Kidney epithelial cell (primary cell): ENCODE measurements around the gene FAM210A. TPM values are rescaled to one million over a fixed set of nuclear protein-coding genes. Genes with fewer than 3 reads are reported as not detected.

Source experiments
- DNase-seq: peaks from one replicate; pipeline ENCODE4 v3.0.0-alpha.2; 2010; ENCODE audit warnings: low read depth
- H3K27me3 ChIP-seq: 2 replicates; pipeline ENCODE4 v1.6.0; 2011; ENCODE audit warnings: low read length; ENCODE audit not compliant: control insufficient read depth, insufficient read depth
- H3K36me3 ChIP-seq: 2 replicates; pipeline ENCODE4 v1.5.1; 2011; ENCODE audit warnings: low read length; ENCODE audit not compliant: control insufficient read depth, insufficient read depth
- H3K4me3 ChIP-seq: 2 replicates; pipeline ENCODE4 v1.5.1; 2011; ENCODE audit warnings: low read depth, mild to moderate bottlenecking, control low read depth, low read length
- total RNA-seq: library from RNA; depleted of rRNA; stranded (reverse); fragments of >200 nt; gene quantifications from 2 replicates; pipeline ENCODE4 v1.2.3, GENCODE V29; 2015
- TF ChIP-seq, protein P1 (sequence below): IDR thresholded peaks from 2 replicates; pipeline ENCODE4 v1.5.1; 2011; ENCODE audit warnings: mild to moderate bottlenecking, moderate library complexity, low read length, control low read depth, inconsistent platforms; ENCODE audit not compliant: insufficient read depth, poor library complexity, severe bottlenecking

The FAM210A gene
- total RNA-seq, 1 donor from 2014 or later: 13.6 TPM

DNA sequence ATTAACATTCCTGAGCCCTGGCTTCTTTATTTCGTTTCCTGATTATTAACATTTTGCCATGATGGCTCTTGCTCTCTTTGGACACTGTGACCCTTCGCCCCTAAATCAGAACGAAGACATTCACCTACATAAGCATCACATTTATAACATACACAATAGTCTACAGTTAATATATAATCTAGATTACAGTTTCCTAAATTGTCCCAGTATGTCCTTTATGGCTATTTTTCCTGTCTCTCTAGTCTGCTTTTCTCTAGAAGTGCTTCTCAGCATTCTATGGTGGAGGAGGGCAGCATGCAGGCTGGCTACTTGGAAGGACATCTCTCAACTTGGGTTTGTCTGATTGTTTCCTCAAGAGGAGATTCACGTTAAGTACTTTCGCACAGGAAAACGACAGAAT is 49.9 kb downstream of the FAM210A start:
- no peak overlapping the region for H3K4me3 ChIP-seq
- no peak for DNase-seq
- no peaks in the 10 kb centered on the region for H3K36me3 ChIP-seq
- TF ChIP-seq, protein P1, sequence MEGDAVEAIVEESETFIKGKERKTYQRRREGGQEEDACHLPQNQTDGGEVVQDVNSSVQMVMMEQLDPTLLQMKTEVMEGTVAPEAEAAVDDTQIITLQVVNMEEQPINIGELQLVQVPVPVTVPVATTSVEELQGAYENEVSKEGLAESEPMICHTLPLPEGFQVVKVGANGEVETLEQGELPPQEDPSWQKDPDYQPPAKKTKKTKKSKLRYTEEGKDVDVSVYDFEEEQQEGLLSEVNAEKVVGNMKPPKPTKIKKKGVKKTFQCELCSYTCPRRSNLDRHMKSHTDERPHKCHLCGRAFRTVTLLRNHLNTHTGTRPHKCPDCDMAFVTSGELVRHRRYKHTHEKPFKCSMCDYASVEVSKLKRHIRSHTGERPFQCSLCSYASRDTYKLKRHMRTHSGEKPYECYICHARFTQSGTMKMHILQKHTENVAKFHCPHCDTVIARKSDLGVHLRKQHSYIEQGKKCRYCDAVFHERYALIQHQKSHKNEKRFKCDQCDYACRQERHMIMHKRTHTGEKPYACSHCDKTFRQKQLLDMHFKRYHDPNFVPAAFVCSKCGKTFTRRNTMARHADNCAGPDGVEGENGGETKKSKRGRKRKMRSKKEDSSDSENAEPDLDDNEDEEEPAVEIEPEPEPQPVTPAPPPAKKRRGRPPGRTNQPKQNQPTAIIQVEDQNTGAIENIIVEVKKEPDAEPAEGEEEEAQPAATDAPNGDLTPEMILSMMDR: no peak
- H3K27me3 ChIP-seq: no peaks in the 10 kb centered on the region

DNA sequence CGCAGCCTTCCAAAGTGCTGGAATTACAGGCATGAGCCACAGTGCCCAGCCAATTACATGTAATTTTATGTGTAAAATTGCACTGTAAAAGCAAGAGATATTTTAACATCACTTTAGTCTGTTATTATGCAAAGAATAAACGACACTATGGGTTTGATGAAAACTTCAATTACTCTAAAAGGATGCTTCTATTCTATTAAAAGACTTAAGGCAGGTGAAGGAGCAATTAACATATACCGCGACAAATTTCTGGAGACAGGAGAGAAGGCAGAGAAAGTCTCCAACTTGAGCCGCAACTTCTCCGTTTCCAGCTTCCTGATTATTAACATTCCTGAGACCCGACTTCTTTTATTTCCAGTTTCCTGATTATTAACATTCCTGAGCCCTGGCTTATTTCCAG is 53.7 kb downstream of the FAM210A start:
- Histone ChIP-seq H3K27me3 (no peaks in the 10 kb centered on the region), H3K36me3 (no peaks in the 10 kb centered on the region), H3K4me3 (no peak overlapping the region)
- TF ChIP-seq, protein P1: no peak
- no peak for DNase-seq

DNA sequence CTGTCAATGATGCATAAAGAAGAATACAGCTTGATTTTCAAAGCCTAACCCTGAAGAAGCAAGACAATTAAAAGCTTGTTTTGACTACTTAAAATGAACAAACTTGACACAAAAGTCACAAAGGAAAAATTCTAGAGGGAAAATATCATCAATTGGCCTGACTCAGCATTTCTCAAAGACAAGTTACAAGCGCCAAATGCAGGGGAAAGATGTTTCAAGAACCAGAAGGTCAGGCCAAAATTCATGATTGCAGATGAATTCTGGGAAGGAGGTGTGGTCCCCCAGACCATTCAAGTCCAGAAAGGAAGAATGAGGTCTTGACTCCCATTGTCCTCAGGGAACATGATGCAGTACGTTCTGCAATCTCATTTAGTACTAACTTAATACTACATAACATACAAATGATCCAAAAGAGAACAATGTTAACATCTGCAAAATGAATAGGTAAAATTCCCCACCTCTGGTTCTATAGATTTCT is 64.5 kb downstream of the FAM210A start:
- TF ChIP-seq, protein P1: no peak
- Histone ChIP-seq H3K36me3 (no peaks in the 10 kb centered on the region), H3K27me3 (no peaks in the 10 kb centered on the region), H3K4me3 (no peak overlapping the region)
- DNase-seq: no peak

DNA sequence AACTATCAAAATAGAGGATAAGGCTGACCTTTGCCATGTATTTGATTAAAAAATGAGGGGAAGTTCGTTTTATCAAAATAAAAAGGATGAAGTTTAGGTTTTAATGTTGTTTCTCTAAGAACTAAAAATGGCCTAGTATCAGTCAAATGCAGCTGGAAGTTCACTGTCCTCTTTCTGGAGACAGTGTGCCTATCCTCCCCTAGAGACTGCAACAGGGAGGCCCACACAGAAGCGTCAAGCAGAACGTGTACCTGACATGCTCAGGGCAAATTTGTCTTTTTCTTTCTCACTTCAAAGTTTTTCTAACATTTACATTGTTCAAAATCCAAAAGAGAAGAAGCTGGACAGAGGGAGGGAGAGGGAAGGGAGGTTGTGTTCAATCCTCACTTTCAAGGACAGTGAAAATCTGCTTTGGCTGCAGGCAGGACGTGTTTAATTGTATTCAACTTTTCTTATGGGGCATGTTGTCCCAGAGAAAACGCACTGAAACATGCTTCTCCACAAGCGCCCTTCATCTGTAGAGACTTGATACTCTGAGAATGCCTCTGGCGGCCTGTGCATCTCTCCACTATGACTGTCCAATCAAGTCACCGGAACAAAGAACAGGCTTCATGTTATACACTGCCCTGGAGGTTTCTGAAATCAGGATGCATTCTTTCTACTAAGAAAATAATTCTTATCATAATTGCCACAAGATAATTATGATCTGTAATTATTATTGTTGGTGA is 65.1 kb downstream of the FAM210A start:
- Histone ChIP-seq H3K27me3 (no peaks in the 10 kb centered on the region), H3K36me3 (no peaks in the 10 kb centered on the region), H3K4me3 (no peak overlapping the region)
- TF ChIP-seq, protein P1: no peak
- DNase-seq: no peak

DNA sequence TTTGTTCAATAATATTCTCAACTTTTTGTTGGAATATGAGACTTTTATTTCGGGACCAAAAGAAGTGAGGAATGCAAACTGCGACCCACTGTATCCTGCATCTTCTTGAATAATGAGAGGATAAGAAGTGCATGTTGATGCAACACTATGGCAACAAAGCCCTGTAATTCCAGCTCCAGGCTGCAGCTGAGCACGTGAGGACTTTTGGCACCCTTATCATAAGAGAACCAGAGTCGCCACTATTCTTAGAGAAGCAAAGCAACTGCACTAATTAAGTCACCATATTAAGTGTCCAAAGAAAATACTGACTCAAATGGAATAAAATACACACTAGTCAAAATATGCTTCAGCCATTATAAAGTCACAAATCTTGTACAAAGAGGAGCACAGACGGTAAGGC is 65.8 kb downstream of the FAM210A start:
- Histone ChIP-seq H3K36me3 (no peaks in the 10 kb centered on the region), H3K27me3 (no peaks in the 10 kb centered on the region), H3K4me3 (no peak overlapping the region)
- no peak for DNase-seq
- TF ChIP-seq, protein P1: no peak

DNA sequence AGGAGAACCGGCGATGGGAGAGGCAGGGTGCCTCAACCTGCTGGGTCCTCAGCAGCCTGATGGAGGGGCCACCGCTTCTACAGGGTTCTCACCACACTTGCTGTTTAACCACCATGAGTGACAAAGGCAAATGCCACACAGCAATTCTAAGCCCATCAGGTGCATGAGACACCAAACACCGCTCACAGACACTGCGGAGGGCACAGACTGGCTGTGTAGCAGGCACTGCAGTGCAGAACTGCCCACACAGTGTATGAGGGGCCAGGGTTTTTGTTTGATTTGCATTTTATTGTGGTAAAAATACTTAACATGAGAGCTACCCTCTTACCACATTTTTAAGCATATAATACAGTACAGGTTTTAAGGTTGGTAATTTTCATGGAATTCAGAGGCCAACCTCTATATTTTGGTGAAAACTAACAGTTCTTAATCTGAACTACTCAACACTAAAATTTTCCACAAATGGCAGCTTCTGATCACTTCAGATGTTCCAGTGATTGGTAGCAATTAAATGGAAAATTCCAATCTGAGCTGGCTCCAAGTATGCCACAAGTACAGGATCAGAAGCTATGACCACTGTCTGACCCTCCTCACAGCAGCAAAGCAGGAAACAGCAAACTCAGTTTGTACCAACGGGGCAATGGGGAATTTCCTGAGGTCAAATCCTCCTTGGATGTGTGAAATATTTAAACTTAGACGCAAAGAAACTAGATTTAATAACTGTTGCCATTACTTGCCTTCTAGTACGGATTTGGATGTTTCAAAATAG is 67.7 kb downstream of the FAM210A start:
- no peak for DNase-seq
- Histone ChIP-seq H3K4me3 (no peak overlapping the region), H3K36me3 (no peaks in the 10 kb centered on the region), H3K27me3 (peaks cover 4% of the 10 kb centered on the region)
- TF ChIP-seq, protein P1: no peak
